ENCODE results near the gene FAM234B.

FAM234B gene

DNA sequence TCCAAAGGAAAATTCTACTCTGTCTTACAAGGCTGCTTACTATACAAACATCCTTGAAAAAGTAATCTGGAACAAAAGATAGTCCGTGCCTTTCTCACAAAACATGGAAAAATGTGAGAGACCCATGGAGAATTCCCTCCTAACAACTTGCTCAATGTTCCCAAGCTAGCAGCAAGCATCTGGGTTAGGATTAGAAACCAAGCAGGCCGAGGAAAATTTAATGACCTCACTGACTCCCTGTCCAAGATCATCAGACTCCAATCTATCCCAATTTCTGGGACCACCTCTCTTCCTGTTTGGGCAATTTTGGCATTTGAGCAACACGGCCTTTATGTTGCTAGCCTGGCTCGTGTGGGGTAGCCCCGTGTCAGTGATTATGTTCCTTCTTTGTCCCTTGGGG is 77.4 kb downstream of the FAM234B start:
- DNase-seq (ENCODE audit: low read depth in 1 of 2, low spot score in 1 of 2), result no peak
- in situ Hi-C loops (cut with HindIII; ENCODE audit: low pct_unique_long_range_greater_than_20kb, low sequenced_read_pairs), result no loop called here
- TF ChIP-seq JUND (IDR thresholded peaks at IDR 0.05; ENCODE audit: low read depth), result no peak

DNA sequence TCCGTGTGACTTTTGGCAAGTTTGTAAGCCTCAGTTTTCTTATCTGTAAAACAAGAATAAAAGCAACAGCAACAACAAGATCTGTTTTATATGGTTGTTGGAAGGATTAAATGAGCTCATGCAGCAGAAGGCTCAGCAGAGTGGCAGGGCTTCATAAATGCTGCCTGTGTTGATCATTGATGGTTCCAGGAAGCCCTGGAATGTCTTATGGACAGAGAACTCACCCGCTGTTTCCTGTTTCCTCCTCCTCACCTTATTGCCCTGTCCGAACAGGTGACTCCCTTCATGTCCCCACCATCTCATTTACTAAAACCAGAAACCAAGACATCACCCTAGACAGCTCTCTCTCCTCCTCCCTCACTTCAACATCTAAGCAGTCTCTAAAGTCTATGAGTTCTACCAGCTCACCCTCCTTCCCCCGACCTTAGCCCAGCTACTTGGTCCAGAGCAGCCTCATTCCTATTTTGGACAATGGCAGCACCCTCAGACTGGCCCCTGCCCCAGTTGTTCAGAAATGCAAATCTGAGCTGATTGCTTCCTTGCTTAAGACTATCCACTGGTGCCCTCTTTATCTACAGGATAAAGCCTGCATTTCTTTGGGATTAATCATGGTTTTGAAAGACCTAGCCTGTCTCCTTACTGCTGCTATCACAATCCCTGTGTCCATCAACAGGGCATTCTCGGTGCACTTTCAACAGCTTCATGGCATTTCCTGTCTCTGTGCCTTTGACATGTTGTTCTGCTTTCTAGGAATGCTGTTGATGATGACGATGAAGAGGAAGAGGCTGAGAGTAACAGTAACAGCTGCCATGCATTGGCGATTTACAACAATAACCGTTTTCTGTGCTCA is 80.7 kb downstream of the FAM234B start:
- no peak for TF ChIP-seq JUND (IDR thresholded peaks at IDR 0.05; ENCODE audit: low read depth)
- in situ Hi-C loops (cut with HindIII; ENCODE audit: low pct_unique_long_range_greater_than_20kb, low sequenced_read_pairs), result no loop called here
- DNase-seq (ENCODE audit: low read depth in 1 of 2, low spot score in 1 of 2), result no peak

DNA sequence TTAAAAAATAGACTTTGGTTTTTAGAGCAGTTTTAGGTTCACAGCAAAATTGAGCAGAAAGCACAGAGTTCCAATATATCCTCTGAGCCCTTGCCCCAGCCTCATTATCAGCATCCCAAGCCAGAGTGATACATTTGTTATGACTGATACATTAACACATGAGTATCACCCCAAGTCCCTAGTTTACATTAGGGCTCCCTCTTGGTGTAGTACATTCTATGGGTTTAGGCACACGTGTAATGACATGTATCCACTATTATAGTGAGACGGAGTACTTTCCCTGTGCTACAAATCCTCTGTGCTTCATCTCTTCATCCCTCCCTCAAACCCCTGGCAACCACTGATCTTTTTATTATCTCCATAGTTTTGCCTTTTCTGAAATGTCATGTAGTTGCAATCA is 81.8 kb downstream of the FAM234B start:
- TF ChIP-seq JUND (IDR thresholded peaks at IDR 0.05; ENCODE audit: low read depth), result no peak
- in situ Hi-C loops (cut with HindIII; ENCODE audit: low pct_unique_long_range_greater_than_20kb, low sequenced_read_pairs), result no loop called here
- DNase-seq (ENCODE audit: low read depth in 1 of 2, low spot score in 1 of 2), result no peak

DNA sequence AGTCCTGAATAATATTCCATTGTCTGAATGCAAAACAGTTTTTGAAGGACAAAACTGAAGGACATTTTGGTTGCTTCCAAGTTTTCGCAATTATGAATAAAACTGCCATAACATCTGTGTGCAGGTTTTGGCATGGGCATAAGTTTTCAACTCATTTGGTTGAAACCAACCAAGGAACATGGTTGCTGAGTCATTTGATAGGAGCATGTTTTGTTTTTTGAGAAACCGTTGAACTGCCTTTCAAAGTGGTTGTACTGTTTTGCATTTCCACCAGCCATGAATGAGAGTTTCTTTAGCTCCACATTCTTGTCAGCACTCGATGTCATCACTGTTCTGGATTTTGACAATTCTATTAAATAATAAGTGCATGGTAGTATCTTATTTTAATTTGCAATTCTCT is 82.3 kb downstream of the FAM234B start:
- DNase-seq (ENCODE audit: low read depth in 1 of 2, low spot score in 1 of 2), result no peak
- in situ Hi-C loops (cut with HindIII; ENCODE audit: low pct_unique_long_range_greater_than_20kb, low sequenced_read_pairs), result no loop called here
- TF ChIP-seq JUND (IDR thresholded peaks at IDR 0.05; ENCODE audit: low read depth), result no peak

DNA sequence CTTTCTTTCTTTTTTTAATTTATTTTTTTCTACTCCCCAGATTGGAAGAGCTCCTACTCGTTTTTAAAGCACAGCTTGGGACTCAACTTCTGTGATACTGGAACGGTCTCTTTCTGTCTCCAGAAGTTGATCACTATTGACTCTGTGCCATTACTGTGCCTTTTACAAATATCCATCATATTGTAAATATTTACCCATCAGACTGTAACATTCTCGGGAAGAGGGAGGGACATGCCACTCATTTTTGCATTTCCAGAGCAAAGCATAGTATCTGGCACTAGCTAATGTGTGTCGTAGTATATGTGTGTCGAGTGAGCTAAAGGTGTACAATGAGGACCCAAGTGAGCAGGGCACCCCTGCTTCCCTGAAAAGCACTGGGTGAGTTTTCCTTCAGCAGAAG is 83.3 kb downstream of the FAM234B start:
- peak in 1 of 2 experiments; percentile 67 for DNase-seq (ENCODE audit: low read depth in 1 of 2, low spot score in 1 of 2)
- in situ Hi-C loops (cut with HindIII; ENCODE audit: low pct_unique_long_range_greater_than_20kb, low sequenced_read_pairs), result no loop called here
- no peak for TF ChIP-seq JUND (IDR thresholded peaks at IDR 0.05; ENCODE audit: low read depth)

DNA sequence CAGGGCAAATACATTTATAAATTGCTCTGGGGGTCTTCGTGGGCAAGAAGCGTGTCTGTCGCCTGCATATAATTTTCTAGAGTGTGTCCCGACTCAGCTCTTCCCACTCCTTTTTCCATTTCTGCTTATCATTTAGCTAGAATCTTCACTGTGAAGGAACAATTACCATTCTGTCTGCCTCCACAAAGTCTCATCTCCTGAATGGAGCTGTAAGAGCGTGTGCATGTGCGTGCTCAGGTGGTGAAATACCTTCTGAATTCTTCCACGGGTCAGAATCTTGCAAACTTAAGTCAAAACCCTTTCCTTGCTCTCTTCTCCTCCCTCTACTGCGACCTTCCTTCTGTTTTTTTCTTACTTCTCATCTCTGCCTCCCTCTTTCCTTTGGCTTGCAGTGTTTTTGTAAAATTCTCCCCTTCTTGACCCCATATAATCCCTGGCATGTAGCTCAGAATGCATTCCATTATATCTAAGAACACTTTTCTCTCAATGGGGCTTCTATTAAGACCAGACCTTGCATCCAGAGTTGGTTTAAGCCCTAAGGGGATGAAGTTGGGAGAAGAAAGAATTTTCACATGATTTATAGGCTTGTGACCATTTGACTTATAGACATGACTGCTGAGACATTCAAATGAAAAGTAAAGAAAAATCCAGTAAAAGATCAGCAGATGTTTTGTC is 84.2 kb downstream of the FAM234B start:
- DNase-seq (ENCODE audit: low read depth in 1 of 2, low spot score in 1 of 2), result no peak
- in situ Hi-C loops (cut with HindIII; ENCODE audit: low pct_unique_long_range_greater_than_20kb, low sequenced_read_pairs), result no loop called here

DNA sequence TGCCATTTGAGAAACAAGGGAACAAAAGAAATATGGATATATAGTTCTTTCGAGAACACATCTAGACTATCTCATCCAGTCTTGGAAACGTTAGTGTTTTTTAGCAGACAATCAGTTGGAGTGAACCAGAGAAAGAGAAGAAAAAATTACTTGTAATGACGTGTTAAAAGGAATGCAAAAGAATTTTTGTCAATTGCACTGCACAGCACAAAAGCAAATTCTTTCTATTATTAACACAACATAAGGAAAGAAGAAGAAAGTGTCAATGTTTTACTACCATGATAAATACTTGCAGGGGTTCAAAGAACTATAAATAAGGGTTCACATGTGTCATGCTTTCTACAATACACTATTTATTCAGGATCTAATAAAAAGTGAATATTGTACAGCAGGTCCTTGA is 86.8 kb downstream of the FAM234B start:
- in situ Hi-C loops (cut with HindIII; ENCODE audit: low pct_unique_long_range_greater_than_20kb, low sequenced_read_pairs), result no loop called here
- no peak for DNase-seq (ENCODE audit: low read depth in 1 of 2, low spot score in 1 of 2)
- TF ChIP-seq JUND (IDR thresholded peaks at IDR 0.05; ENCODE audit: low read depth), result no peak

More for the DNA sequence above, 84.2 kb downstream of the FAM234B start:
- no peak for TF ChIP-seq JUND (IDR thresholded peaks at IDR 0.05; ENCODE audit: low read depth)
